HG03135 (cell line): ENCODE measurements around the gene CENPT.

Experiments used
- ATAC-seq: cut with Tn5 transposase; IDR thresholded peaks from one replicate; pipeline ENCODE4 v1.9.1; 2021; ENCODE audit warnings: mild to moderate bottlenecking, moderate library complexity; ENCODE audit not compliant: unreplicated experiment

Gene CENPT

DNA sequence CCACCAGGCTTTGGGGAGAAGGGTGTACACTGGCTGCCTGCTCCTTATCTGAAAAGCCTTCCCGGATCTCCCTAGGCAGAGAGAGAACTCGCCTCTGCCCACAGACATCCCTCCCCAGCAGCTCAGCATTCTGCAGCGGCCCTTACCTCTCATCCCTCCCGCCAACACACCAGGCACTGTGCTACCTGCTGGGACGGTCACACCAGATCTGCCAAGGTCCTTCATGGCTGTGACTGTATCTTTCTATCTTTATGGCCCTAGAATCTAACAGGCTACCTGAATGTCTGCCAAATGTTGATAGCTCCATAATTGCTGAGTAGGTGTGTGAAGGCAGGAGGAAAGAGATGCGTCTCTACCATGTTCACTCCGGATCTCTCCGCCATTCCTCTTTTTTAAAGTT lies 32.9 kb downstream of the CENPT start:
- no peak for ATAC-seq

DNA sequence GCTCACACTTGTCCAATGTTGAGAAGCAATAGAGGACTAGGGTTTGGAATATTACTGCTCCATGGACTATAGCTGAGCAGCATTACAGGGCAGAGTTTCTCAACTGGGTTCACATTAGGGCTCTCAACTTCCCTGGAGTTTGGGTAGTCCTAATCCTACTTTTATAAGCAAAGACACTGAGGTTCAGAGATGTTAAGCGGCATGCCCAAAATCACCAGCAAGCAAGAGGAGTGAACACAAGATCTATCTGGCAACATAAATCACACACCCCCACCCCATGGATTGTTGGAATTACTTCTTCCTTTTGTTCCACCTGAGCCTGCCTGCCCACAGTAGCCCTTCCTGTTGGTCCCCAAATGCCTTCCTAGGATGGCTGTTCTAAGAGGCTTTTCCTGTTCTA lies 35.6 kb downstream of the CENPT start:
- no peak for ATAC-seq

DNA sequence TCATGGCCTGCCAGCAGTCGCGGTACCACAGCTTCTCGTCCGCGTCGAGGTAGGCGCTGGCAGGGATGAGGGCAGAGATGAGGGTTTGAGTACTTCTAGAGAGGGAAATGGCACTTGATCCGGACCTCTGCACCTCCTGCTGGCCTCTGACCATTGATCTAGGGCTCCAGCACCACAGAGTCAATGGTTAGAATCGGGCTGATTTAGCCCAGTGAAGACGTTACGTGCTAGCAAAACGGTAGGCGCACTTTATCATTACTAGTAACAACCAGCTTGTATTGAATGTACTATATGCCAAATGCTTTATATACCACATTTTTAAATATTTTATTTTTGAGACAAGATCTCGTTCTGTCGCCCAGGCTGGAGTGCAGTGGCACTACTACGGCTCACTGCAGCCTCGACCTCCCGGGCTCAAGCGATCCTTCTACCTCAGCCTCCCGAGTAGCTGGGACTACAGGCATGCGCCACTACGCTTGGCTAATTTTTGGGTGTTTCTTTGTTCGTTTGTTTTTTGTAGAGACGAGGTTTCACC lies 40.3 kb downstream of the CENPT start:
- ATAC-seq = no peak

DNA sequence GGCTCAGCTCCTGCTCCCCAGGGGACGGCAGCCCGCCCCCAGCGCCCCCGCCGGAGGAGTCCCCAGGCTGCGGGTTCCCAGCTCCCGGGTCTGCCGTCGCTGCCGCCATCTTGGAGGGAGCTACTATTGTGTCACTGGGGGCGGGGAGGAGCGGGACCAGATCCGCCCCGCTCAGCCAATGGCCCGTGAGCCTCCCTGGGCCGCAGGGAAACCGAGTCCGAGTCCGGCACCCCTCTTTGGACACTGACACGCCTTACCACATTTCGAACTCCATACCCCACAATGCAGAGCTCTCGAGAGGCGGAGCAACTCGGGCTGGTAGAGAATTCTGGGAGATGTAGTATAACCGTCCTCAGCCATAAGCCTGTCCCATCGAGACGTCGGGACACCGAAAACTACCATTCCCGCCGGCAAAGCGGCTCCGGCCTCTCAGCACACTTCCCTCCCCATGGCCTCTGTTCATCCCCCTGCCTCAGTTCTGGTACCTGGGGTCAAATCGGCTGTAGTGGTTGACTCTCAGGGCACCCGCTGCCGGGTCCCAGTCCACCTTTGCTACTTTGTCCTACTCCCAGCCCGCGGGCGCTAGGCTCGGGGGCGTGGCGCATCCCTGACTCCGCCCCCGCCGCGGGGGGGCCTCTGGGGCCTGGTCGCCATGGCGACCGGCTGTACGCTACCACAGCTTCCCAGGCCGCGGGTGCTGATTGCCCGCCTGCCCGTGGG lies 40.9 kb downstream of the CENPT start, which contains the start of the genes RANBP10 and TSNAXIP1:
TSS of gene RANBP10 (minus strand) at position 133 of the 720 bp plus-strand sequence. CDS start at position 109, 24 bp downstream.
TSS of gene TSNAXIP1 (plus strand) at position 462 of the 720 bp plus-strand sequence. CDS start 261 bp downstream, outside the sequence.
- peak; percentile 96 for ATAC-seq

DNA sequence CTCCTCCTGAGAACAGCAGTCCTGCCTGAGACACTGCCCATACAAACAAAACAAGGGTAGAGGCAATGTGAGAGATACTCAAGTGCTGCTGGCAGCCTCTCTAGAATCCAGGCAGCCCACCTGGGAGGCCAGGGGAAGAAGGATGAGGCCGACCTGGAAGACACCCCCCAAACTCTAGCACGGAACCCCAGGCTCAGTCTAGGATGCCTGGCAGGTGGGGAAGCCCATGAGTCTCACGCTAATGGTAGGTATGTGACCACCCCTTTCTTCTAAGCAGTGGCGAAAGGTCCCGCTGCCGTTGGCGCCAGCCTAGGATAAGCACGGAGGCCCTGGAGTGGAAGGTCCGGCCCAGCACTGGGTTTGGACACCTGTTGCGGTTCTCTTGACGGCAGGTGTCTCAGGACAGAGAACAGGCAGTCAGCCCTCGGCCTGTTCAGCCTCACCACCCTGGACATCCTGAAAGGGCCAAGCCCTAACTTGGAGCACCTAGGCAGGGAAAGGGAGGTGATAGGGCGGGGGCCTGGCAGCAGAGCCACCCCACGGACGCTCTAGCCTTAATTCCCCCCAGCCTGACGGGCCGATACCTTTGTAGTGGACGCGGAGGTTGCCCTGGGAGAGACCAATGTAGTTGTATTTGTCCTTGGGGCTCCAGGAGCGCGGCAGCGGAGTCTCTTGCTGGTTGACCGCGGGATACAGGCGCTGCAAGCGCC lies 41.6 kb downstream of the CENPT start:
- ATAC-seq = peak; percentile 1

DNA sequence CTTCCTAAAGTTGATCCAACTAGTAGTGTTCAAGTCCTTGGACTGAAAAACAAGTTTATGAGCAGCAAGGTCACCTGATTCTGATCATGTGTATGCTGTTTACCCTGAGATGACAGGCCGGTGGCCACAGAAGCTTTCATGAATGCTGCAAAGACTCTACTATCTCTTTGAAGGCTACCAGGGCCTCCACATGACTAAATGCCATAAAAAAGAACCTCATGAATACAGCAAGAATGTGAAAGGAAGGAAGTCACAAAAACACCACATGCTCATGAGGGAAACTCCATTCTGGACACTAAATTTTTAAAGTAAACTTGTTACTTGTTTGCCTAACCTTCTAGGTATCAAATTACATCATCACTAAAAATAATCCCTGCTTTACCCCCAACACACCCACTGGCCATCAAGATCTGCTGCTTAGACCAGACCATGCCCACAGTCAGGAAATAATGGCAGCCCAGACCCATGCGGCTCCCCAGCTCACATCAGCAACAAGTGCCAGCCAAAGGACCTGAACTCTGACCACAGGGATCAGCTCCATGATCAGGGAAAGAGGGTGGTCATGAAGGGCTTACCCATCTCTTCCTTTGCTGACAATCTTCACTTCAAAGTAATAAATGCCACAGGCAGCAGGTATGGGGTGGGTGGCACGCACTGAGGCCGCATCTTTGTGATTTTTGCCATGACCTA lies 42.5 kb downstream of the CENPT start:
- no peak for ATAC-seq

DNA sequence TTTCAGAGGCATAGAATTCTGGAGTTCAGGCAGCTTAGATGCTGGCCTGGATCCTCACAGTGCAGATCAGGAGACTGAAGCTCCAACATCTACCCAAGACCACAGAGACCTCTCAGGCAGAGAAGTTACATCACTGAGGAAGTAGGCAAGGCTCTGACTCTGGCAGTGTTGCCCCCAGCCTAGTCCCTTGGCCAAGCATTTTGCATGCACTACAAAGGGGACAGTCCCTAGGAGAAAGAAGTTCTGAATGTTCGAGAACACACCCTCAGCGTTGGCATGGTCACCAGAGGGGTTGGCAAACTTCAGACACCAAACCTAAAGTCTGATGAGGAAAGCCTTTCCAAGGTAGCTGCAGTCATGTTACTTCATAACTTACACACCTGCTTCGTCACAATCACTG lies 43.6 kb downstream of the CENPT start:
- ATAC-seq = no peak

DNA sequence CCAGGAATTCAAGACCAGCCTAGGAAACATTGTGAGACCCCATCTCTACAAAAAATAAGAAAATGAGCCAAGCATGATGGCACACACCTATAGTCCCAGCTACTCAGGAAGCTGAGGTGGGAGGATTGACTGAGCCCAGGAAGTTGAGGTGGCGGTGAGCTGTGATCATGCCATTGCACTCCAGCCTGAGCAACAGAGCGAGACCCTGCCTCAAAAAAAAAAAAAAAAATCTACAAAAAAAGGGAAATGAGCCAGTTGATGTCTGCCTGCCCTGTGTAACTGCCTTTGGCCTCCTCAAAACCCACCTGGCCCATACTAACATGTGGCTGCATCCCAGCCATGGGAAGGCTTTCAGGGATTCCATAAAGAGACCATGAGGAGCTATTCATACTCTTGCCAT lies 45.6 kb downstream of the CENPT start:
- no peak for ATAC-seq

DNA sequence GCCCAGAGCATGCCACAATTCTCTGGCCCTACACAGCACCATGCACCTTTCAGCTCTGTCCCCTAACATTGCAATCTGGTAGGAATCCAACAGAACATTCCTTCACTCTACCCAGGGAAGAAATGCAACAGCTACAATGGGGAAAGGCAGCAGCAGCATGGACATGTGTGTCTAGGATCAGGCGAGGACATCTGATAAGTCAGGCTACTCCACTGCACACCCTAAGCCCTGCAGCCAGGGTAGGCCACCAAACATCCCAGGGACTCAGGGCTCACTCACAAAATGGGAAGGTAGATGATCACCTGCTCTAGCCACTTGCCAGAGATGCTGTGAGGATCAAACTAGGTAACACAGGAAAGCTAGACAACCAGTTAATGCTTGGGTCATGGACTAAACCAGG lies 46.3 kb downstream of the CENPT start:
- no peak for ATAC-seq

DNA sequence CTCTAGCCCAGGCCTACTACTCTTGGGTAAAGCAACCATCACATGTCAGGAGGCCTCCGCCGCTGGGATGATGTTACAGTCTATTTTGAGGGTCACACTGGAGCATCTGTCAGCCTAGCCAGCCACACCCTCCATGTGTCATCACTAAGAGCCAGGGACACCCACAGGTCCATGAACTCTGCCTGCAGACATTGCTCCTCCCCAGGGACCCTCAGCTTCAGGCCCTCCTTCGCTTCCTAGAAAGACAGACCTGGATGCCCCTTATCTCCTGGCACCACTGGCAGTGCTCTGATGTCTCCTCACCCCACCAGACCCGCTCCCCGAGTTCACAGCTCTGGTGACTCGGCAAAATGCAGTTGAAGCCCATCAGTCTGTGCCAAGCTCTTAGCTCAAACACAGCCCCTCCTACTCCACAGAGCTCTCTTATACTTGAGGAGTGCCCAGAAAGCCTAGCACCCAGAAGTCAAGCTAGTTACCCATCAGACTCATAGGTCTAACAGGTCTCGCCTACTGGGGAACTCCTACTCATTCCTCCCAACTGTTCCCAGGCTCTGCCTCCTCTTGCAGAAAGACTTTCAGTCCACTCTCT lies 47.1 kb downstream of the CENPT start:
- ATAC-seq = no peak

DNA sequence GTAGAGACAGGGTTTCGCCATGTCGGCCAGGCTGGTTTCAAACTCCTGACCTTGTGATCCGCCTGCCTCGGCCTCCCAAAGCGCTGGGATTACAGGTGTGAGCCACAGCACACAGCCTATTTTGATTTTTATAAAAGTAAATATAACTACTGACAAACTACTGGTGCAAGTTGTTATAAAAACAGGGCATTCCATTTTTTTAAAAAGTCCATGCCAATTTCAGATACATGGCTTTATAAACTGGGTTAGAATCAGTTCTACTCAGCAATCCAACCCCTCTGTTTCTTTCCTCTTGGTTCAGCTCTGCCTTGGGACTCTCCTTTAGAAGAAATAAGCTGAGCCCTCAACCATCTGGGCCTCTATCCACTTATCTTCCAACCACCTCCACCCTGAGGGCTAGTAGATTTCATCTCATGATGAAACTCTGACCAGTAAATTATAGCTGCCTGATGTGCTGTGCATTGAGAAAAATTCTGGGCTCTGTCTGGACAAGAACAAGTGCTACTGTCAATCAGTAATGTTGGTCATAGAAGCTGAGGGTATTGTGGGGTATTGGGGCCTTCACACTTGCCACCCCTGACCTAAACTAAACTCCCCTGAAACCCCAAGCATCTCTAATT lies 51.3 kb downstream of the CENPT start:
- no peak for ATAC-seq

DNA sequence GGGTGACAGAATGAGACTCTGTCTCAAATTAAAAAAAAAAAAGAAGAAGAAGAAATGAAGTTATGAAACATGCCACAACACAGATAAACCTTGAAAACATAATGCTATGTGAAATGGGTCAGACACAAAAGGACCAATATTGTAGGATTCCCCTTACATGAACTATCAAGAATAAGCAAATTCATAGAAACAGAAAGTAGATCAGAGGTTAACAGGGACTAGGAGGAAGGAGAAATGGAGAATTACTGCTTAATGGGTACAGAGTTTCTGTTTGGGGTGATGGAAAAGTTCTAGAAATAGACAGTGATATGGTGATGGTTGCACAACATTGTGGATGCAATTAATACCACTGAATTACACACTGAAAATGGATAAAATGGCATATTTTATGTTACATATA lies 57.4 kb downstream of the CENPT start:
- ATAC-seq = no peak

DNA sequence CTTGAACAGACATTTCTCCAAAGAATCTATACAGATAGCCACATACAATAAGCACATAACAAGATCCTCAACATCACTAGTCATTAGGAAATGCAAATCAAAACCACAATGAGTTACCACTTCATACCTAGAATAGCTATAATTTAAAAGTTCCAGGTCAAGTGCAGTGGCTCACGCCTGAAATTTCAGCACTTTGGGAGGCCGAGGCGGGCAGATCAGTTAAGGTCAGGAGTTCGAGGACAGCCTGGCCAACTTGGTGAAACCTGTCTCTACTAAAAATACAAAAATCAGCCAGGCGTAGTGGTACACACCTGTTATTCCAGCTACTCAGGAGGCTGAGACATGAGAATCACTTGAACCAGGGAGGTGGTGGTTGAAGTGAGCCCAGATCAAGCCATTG lies 61.0 kb downstream of the CENPT start:
- no peak for ATAC-seq

DNA sequence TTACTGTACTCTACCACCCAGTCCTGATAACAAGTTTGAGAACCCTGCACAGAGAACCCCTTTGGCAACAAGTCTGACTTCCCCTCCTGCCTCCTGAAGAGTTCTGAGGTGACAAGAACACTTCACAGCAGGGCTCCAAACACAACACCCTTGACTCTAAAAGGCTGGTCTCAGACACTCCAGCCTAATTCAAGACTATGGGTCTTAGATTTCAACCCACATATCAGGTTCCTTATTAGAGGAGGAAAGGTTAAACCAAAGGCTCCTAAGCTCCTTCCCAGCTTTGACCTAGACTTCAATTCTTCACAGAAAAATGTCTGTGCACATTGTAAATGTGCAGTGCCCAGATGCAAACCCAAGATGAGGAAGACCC lies 64.2 kb downstream of the CENPT start:
- ATAC-seq = no peak

DNA sequence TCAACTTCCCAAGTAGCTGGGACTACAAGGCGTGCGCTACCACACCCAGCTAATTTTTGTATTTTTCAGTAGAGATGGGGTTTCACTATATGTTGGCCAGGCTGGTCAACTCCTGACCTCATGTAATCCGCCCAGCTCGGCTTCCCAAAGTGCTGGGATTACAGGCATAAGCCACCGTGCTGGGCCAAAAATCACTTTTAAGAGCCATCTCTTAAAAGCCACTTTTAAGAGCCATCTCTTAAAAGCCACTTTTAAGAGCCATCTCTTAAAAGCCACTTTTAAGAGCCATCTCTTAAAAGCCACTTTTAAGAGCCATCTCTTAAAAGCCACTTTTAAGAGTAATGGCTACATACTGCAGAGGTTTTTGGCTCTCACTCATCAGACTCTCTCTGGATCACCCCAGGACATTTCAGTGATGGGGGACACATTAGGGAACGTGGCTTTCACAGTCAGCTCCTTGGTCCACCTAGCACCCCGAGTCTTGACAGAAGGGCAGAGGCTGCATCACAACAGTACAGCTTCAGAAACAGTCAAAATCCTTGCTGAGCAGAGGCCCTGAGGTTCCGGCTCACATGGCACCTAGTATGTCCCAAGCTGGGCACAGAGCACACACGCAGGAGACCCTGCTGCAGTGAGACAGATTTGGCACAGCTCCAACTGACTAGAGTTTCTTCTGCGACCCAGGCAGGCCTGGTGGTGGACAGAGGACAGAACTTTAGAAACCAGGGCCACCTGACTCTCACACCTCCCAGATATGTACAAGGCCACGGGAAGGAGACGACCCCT lies 64.7 kb downstream of the CENPT start:
- ATAC-seq = no peak

DNA sequence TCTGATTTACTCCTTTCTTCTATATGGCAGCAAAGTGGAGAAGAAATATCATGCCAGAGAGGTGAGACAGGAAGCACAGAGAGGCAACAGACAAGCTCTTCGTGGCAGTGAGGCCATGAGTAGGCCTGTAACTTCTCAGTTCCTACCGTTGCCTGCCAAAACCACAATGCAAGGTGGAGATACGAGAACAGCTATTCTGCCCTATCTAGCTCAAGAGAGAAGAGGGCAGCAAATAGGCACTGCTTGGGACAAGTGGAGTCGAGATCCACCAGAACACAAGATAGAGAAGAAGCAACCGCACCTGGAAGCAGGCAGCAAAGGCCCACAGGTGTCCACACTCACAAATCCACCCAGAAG lies 66.0 kb downstream of the CENPT start:
- no peak for ATAC-seq

DNA sequence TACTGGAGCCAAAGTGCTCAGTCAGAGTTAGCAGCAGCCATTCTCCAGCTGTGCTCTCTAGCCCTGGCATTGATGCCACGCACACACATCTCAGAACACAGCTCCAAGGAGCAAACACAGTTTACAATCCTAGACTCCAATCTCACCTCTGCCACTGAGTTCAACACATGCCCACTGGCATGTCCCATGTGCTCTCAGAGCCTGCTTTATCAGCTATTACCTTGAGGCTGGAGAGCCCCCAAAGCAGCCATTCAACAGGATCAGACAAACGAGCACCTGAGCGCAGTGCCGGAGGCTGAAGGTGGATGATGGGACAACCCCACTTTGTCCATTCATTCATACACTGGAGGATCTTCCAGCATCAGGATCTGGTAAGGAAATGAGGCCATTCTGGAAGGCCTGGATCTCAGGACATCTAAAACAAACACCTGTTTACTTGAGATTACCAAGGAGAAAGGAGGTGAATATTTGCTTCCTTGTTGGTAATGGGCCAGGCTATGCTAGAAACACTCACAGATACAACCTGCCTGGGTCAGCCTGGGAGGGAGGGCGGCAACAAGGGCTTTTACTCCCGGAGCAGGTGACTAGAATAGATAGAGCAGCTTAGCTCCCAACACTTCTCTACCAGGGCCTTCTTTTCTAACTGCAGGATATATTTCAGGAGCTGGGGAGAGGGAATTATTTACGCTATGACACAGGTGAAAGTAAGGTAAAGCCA lies 66.5 kb downstream of the CENPT start:
- ATAC-seq = no peak

DNA sequence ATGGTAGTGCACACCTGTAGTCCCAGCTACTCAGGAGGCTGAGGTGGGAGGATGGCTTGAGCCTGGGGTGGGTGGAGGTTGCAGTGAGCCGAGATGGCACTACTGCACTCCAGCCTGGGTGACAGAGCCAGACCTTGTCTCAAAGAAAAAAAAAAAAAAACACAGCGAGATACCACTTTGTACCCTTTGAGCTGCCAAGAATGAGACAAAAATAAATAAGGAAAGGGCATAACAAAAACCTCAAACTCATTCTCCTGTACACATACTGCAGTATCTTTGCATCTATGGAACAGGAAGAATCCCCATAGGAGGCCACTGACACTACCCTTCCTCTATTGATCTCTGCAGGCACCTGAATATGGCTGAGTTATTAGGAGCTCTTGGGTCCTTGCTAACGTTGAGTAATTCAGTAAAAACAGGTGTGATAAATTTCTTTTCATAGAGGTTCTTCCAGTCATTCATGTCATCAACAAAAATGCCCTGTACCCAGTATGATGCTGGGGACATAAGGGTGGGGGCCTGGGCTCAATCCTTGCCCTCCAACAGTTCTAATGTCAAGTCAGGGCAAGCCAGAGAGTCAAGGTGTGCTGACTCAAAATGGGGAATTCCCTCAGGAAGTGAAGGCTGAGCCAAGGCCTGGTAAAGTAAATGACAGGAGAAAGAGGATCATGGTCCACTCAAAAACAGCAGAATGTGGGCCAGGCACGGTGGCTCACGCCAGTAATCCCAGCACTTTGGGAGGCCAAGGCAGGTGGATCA lies 68.1 kb downstream of the CENPT start:
- ATAC-seq = no peak
